Kidney capillary endothelial cell (primary cell): ENCODE measurements around the gene IDUA.

Experiments
- DNase-seq: peaks from one replicate; pipeline ENCODE4 v3.0.0-alpha.2; 2018; ENCODE audit warnings: low spot score

Gene IDUA

DNA sequence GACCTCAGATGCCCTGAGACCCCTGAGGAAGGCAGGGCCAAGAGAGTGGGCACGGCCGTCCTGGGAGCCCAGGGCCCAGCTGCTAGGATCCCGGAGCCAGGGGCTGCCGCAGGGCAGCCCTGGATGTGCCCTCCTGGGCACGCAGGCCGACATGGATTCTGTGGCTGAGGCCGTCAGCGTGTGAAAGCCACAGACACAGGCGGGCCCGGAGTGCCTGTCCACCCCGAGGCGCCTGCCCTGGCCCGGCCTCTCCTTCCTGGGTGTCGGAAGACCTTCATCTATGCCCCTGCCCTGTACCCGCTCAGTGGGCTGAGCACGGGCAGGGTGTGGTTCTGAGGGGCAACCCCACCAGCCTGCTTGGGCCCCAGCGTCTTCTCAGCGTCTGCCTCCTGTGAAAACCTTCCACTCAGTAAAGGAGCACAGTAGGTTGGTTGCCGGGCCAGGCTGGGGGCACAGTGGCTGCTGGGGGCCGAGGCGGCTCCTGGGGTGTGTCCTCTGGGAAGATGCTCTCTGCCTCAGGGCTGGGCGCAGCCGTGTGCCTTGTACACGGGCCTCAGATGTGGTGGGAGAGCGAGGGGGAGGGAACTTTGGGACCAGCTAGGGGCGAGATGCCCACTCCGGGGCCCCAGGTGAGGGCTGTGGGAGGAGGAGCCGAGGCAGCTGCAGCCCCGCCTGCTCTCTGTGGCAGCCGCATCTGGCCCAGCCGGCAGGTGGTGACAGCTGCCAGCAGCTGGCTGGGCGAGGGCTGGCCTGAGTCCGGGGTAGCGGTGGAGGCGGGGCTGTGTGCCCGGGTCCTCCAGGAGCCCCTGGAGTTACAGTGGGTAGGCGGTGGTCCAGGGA lies 45.3 kb downstream of the IDUA start:
- DNase-seq = no peak

DNA sequence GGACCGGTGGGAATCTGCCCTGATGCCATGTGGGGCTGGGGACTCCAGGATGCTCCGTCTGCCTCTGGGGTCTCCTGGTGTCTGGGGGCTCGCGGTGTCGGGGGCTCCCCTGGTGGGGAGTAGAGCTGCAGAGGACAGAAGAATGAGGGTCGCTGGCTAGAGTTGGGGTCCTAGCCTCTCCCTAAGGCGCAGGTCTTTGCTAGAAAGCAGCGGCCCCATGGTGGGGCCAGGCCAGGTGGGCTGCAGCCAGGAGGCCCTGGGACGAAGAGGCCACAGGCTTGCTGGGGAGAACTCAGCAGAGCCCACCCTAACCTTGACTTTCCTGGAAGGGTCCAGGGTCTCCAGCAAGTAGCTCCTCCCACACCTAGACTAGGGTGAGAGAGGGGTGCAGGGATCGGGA lies 46.0 kb downstream of the IDUA start:
- DNase-seq = no peak

DNA sequence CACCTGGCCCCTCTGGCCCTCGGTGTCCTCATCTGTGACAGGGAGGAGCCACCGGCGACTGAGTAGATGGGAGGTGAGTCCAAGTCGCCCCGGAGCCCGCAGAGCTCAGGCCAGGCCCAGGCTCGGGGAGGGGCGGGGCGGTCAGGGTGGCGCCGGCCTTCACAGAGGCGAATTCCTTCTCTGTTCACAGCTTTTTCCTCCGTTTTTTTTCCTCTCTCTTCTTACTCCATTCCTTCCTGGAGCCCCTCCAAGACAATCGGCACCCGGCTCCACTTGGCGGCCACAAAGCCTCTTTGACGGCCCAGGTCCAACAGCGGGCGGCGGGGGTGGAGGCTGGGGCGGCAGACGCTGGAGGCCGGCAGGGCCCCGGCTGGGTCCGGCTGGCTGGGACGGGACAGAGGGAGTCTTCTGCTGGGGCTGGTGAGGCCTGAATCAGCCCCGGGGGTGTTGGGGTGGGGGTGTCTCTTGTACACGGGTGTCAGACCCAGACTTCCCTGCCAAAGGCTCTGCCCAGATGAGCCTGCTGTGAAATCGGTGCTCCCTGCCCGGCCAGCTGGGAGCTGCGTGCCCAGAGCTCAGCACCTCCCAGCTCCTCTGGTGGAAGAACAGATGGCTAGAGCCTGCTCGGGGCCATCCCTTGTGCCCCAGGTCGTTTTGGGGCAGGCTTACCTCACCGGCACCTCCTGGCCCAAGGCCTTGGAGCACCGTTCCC lies 47.2 kb downstream of the IDUA start:
- no peak for DNase-seq

DNA sequence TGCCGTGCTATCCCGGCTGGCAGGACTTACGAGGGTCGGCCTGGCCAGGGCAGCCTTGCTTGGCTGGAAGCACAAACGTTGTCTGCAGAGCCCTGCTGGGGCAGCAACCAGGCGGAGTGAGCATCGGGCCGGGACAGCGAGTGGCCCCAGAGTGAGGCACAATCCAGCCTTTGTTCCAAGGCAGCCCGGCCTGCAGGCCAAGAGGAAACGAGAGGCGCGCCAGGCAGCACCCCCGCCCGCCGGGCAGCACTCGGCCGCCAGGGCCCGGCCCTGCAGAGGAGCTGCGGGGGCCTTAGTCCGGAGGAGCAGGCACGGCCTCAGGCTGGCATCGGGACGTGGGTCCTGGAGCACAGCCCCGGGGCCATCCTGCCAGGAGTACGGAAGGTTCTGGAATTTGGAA lies 48.7 kb downstream of the IDUA start:
- DNase-seq = no peak

DNA sequence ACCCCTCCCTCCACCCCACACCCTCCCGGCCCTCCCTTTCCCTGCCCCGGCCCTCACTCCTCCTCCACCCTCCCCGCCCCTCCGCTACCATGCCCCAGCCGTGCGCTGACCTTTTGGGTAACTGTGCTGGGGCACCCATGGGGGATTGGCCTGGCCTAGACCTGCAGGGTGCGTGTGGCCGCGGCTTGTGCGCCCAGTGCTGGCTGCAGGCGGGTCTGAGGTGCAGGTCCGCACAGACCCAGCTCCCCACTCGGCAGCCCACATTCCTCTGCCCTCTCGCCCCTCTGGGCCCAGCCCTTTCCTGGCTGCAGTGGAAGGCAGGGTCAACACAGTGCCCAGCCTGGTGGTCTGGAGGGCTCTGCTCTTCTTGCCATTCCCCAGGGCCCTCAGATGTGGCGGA lies 49.3 kb downstream of the IDUA start:
- DNase-seq = no peak

DNA sequence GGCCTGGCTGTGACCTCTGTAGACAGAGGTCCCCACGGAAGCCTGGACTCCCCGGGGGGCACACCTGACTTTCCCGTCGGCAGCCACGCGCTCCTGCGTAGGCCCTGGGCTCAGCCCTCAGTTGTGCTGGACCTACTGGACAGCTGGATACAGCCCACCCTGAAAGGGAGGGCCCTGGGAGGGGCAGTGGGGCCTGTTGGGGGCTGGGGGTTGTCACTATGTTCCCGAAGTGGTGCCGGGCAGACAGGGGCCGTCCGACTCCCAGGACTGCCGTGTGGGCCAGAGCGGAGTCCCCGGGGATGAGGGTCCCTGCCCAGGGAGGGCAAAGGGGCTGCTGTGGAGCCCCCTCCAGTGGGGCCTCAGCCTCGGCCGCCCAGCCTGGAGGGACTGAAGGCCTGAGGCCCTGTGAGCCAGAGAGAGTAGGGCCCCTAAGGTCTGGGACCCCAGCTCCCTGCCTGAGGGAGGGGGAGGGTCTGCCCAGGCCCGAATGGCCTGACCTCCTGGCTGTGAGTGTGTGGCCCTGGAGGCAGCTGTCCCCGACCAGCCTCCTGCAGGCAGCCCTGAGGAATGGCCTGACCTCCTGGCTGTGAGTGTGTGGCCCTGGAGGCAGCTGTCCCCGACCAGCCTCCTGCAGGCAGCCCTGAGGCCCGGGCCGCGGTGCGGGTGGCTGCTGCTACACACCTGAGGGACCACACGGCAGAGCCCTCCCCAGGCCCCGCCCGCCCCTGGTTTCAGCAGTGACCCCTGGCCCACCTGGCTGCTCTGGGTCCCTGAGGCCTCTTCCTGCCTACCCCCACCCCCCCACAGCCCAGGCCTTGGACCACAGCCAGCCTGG lies 50.3 kb downstream of the IDUA start:
- no peak for DNase-seq

DNA sequence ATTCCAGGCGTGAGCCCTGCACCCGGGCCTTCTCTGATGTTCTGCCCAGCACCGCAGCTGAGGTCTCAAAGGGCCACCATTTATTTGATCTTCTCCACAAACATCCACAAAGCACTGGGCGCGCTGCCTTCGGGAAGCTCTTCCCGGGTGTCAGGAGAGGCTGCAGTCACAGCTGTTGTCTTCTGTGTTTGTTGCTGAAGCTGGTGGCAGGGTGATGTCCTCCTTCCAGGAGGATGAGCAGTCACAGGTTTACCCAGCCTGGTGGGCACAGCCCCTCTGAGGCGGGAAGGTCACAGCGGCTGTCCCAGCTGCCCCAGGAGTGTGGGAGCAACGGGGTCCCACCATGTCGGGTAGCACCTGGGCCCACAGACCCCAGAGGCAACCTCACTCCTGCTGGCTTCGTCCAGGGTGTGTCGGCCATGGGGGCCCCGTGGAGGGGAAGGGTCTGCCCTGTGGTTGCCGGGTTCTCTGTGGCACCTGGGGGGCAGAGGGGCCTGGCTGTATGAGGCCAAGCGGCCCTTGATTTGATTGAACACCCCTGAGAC lies 52.2 kb downstream of the IDUA start:
- DNase-seq = no peak

DNA sequence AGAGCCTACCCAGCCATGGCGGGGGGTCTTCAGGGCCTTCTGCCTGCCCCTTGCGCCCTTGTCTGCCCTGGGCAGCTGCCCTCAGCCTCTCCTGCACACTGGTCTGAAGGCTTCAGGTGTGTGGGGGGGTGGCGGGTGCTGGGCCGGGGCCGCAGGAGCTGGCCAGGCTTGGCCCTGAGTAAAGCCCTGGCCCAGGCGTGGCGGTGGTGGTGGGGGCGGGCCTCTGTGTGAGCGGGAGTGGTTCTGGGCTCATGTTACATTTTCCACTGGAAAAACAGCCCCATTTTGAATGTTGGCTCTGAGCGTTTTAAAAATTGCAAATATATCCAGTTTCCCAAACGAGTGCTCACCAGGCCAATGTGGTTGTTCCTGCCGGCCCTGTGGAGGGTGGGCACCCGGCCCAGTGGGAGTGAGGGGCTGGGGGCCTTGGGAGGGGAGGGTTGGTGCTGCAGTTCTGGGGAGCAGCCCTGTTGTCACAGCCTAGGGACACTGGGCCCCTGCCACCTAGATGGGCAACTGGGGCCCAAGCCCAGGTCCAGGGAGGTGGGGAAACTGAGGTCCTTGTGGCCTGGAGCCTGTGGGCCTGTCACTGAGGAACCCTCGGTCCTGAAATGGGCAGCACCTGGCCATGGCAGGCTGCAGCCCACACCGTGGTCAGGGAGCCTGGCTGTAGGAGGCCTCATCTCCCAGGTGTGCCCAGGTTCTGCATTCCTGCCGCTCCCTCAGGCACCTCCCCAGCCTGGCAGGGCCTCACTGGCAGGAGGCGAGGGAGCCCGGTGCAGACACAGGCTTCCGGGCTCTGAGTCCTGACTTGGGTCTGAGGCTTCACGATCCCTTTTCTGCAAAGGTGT lies 52.9 kb downstream of the IDUA start:
- DNase-seq = no peak

DNA sequence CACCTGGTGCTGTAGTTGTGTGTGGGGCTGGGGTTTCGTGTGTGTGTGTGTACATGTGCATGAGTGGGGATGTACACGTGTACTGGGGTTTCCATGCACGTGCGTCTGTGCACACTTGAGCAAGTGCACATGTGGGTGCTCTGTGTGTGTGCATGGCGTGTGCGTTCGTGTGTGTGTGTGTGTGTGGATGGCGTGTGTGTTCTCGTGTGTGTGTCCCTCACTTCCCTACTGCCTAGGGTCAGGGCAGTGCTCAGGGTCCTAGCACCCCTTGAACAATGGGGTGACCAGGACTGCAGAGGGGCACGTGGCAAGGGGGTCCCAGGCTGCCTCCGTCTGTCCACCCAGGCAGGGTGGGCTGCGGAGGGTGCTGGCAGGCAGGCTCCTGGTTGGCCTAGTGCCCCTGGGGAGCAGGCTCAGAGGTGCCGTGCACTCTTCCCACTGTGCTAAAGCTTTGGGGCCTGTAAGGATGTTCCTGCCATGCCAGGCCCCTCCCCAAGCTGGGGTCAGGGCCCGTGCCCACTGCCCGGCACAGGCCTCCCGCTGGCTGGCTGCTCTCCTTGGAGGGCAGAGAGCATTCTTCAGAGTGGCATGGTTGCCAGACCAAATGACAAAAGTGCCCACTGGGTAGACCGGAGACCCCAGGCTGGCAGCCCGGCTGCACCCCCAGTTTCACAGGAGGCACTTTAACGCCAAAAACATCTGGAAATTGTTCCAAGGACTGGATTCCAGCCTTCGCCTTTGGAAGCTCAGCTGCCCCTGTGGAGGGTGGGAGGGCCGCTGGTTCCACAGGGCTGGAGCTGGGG lies 53.7 kb downstream of the IDUA start:
- DNase-seq = no peak

DNA sequence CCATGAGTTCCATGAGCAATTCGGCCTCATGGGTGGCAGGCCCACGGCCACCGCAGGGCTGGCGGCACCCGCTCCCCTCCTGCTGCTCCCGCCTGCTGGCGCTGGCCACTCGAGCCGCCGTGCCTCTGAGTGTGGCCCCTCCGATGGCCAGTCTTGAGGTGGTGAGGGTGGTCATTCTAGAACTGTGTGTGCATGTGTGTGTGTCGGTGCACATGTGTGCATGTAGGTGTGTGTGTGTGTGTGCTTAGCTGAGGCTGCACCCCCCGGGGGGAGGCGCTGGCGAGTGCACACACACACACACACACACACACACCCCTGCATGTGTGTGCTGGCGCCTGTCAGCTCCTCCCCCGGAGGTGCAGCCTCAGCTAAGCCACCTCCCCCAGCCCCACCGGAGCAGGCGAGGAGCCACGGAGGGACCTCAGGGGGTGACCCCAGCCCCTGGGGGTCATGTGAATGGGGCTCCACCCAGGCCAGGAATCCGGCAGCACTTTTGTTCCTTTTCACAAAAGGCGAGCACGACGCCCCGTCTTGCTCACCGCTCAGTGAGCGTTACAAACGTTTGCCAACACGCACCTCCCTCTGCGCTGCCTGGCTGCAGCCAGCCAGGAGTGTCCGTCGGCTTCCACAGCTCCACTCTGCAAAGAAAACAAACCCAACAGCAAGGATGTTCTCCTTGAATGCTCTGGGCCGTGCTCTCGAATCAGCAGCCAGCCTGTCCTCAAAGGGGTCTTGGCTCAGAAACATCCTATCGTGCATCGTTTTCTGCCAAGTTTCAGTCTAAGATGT lies 54.5 kb downstream of the IDUA start:
- DNase-seq = no peak

DNA sequence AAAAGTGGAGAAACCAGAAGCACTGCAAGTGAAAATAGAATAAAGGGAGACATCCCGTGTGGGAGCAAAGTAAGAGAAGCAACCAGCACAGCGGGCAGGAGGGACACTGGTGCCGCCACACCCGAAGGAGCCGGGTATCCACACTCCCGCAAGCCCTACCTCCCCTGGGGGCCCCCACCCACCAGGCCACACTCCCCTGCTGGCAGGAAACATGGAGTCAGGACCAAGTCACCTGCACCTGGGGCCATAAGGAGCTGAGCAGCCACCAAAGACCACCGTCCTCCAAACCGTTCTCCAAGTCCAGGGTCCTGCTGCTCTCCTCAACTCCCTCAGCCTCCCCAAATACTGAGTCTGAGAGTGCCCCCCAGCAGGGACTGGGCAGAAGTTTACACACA lies 55.1 kb downstream of the IDUA start:
- DNase-seq = no peak

DNA sequence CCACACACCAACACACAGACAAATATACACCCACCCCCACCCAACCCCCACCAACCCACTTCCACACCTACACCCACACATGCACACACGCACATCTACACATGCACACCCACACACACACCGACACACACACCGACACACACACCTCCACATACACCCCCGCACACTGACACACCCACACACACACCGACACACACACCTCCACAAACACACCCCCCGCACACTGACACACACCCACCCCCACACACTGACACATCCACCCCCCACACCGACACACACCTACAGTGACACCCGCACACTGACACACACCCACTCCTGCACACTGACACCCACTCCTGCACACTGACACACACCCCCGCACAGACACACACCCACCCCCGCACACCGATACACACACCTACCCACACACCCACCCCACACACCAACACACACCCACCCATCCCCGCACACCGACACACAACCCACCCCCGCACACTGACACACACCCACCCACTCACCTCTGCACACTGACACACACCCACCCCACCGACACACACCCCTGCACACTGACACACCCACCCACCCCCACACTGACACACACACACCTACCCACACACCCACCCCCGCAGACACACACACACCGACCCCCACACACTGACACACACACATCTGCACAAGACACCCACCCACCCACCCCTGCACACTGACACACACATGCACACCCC lies 55.7 kb downstream of the IDUA start:
- no peak for DNase-seq

DNA sequence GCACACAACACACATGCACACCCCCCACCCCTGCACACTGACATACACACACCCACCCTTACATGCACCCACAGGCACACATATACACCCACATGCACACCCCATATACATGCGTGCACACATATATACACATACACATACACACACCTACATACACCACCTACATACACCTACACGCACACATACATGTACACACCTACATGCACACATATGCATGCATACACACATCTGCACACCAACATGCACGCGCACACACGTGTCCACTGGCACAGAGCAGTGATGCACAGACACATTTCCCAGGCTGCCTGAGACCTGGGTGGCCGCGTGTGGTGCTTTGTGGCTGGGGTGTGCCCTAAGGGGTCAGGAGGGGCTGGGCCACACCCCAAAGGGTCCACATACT lies 56.3 kb downstream of the IDUA start:
- DNase-seq = no peak

DNA sequence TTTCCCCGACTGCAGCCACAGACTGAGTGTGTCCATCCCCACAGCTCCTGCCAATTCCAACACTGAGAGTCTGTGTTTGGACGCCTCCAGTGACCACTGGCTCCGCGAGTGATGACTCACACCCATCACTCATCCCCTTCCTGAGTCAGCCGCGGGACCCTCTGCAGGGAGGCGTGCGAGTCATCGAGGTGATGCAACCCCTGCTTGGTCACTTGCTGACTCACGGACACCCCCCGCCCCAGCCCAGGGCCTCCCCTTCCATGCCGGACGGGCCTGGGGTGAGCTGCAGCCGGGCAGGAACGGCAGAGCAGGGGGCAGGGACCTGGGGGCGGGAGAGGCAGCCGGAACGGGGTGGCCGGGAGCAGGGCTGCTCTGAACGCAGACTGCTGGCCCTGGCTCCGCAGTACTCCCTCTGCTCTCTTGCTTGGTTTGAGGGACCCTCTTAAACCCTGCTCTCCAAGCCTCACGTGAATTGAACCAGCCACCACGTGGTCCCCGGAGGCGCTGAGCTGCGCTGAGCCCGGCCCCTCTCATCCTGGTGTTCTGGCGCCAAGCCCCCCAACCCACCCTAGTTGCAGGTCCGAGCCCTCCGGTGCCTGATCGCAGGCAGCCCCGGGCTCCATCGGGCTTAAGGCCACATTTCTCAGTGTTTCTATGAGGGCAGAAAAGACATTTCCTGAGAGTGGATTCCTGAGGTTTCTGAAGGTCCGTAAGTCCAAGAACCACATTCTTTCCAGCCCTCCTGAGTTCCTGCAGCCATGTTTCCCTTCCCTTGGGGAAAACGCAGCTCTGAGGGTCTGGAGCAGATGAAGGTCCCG lies 57.0 kb downstream of the IDUA start:
- peak; percentile 97 for DNase-seq

DNA sequence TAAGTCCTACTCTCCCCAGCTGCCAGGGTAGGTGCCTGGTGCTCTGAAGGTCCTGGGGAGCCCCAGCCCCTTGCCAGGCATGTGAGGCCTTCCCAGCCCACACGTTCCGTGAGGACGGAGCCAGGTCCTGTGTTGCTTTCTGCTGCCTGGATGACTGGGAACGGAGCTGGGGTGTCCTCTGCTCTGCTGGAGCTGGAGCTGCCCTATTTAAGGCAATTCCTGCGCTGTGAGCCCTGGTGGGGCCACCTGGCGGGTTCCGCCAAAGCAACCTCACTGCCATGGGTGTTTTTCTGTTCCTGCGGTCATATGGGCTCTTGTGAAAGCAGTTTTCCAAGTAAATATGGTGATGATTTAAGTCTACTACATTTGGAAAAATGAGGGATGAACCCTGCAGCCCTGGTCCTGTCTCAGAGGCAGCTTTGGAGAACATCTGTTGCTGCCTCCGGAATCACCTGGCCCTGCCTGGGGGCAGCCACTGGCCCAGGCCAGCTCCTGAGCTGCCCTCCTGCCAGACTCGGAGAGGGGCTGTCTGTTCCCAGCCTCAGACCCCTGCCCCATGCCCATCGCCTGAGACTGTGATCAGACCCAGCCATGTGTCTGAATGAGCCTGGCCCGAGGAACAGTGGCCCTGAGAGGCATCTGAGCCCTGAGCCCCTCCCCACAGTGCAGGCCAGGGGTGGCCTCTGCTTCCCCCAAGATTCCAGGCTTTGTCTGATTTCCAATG lies 57.8 kb downstream of the IDUA start:
- DNase-seq = no peak

DNA sequence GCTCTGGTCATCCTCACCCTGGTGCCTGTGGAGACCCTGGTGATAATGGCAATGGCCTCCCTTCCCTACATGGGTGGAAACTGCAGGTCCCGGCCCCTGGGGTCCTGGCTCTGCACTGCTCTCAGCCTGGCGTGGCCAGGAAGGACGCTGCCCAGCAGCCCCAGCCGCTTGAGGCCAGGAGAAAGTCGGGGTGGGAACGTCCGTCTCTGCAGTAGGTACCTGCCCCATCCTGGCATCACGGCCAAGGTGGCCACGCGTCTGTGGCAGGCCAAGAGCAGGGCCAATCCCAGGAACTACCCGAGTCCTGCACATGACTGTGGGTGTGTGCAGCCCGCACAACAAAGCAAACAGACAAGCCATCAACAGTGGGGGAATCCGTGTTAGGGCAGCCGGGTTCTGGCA lies 58.4 kb downstream of the IDUA start:
- DNase-seq = no peak

DNA sequence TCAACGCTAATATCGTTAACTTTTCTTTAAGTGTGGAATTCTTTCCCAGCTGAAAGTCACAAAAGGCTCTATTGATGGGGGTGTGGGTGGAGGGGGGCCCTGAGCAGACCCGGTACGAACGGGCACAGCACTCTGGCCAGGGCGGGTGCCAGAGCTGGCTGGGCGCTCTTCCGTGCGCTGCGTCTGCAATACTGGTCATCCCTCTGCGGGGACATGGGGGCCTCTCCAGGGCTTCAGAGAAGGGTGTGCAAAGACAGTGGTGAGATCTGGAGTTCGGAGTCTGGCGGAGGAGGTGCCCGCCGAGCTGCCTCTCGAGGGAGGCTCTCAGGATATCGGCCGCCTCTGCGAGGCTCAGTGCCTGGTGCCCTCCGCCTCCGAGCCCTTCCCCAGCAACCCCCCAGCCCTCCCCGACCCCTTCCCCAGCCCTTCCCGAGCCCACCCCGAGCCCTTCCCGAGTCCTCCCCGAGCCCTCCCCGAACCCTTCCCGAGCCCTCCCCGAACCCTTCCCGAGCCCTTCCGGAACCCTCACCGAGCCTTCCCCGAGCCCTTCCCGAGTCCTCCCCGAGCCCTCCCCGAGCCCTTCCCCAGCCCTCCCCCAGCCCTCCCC lies 58.9 kb downstream of the IDUA start:
- no peak for DNase-seq
